Measurements from ENCODE around the gene TMEM74B. TPM values are rescaled to one million over a fixed set of nuclear protein-coding genes. Genes with fewer than 3 reads are reported as not detected.
A peak's percentile ranks its signal among the peaks of the same experiment; 100 is the strongest.

The TMEM74B gene
- total RNA-seq, 2 donors from 2014 or later, result not detected

DNA sequence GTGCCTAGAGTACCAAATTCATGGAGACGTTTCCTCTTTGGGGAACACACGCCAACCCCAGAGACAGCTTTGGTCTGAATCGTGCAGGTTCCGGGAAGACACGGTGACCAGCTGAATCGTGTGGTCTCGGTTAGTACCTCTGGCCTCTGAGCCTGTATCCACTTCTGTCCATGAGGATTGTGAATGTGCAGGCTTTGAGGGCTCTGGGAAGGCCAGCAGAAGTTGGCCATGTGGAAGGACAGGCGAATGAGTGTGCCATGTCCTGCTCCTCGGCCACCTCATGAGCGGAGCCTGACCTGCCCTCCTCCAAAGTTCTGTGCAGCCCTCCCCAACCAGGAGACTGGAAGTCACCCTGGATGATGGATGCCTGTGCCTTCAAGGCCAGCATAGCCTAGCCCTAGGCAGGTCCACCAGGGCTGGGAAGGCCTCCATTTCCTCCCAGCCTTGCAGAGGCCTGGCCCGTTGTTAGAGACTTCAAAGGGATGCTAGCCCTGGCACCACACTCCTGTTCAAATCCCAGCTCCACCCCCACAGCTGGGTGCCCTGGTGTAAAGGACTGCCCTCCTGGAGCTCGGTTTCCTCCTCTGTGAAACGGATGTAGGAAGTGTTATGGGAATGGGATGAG lies 1.7 kb upstream of the TMEM74B start:
- Histone ChIP-seq H3K36me3 (replicated peaks in 1 of 2; ENCODE audit: insufficient read depth in 1 of 2, low read depth in 2 of 2) (no peaks in the 10 kb centered on the region), H3K27me3 (no peaks in the 10 kb centered on the region), H3K27ac (no peak overlapping the region), H3K4me1 (peaks cover 13% of the 10 kb centered on the region), H3K4me3 (no peak overlapping the region), H3K9me3 (no peaks in the 10 kb centered on the region)
- DNase-seq (no peak), ATAC-seq (no peak)
- WGBS, 2 donors, result 79 to 80% methylated on average over 2 to 13 of the region's 13 CpGs
- TF ChIP-seq, protein P1, sequence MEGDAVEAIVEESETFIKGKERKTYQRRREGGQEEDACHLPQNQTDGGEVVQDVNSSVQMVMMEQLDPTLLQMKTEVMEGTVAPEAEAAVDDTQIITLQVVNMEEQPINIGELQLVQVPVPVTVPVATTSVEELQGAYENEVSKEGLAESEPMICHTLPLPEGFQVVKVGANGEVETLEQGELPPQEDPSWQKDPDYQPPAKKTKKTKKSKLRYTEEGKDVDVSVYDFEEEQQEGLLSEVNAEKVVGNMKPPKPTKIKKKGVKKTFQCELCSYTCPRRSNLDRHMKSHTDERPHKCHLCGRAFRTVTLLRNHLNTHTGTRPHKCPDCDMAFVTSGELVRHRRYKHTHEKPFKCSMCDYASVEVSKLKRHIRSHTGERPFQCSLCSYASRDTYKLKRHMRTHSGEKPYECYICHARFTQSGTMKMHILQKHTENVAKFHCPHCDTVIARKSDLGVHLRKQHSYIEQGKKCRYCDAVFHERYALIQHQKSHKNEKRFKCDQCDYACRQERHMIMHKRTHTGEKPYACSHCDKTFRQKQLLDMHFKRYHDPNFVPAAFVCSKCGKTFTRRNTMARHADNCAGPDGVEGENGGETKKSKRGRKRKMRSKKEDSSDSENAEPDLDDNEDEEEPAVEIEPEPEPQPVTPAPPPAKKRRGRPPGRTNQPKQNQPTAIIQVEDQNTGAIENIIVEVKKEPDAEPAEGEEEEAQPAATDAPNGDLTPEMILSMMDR (IDR thresholded peaks at IDR 0.05), result no peak
- no peak for TF ChIP-seq POLR2A (IDR thresholded peaks at IDR 0.05)
- intact Hi-C loops (cut with DNase I), result no loop called here

DNA sequence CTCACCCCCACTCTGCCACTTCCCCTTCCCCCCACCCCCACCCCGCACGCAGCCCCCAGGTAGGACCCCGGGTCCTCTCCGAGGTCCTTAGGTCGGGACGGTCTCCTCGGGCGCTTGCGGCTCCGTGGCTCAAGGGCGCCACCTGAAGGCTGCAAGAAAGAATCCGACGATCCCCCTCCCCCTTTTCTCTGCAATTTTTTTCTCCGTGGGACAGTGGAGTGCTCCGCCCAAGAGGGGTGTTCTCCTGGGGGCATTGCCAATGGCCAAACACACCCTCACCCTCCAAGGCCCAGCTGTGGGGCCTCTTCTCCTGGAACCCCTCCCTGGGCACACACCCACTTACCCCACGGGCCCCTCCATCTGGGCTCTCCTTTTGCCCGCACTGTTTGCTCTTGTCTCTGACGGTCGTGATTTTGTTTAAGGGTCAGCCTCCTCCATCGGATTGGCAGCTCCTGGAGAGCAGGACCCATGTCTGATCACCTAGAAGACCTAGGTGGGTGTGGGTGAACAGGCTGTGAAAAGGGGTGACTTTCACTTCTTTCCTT lies 1.1 kb upstream of the TMEM74B start:
- WGBS, 2 donors, result 9 to 19% methylated on average over 8 to 12 of the region's 20 CpGs
- Histone ChIP-seq H3K27me3 (no peaks in the 10 kb centered on the region), H3K4me3 (peak overlapping the region in 1 of 2 donors; percentile 12), H3K4me1 (peaks cover 13% of the 10 kb centered on the region), H3K27ac (no peak overlapping the region), H3K9me3 (no peaks in the 10 kb centered on the region), H3K36me3 (replicated peaks in 1 of 2; ENCODE audit: insufficient read depth in 1 of 2, low read depth in 2 of 2) (no peaks in the 10 kb centered on the region)
- no peak for TF ChIP-seq POLR2A (IDR thresholded peaks at IDR 0.05)
- TF ChIP-seq, protein P1 (IDR thresholded peaks at IDR 0.05), result peak; percentile 33 to 53 (median 46)
- DNase-seq, result peak; percentile 40 to 50 (median 42)
- ATAC-seq, result peak; percentile 48
- intact Hi-C loops (cut with DNase I), result no loop called here

DNA sequence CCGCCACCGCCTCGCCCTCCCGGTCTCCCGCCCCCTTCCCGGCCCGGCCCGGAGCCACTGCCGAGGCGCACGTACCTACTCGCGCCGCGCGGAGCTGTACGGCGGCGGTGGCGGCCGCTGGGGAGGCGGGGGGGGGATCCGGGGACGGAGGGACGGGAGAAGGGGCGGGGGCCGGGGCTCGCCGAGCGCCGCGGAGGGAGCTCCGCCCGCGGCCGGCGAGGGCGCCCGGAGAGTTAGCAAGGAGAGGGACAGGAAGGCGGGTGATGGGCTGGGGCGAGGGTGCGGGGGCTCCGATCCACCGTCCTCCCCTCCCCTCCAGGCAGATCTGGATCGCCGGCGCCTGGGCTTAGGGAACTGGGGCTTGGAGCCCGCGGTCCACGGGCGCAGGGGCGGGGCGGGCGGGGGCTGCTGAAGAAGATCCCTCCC lies 548 bp upstream of the TMEM74B start:
- intact Hi-C loops (cut with DNase I), result no loop called here
- ATAC-seq (peak; percentile 31), DNase-seq (no peak)
- Histone ChIP-seq H3K9me3 (no peaks in the 10 kb centered on the region), H3K4me3 (peak overlapping the region in 1 of 2 donors; percentile 12), H3K36me3 (replicated peaks in 1 of 2; ENCODE audit: insufficient read depth in 1 of 2, low read depth in 2 of 2) (no peaks in the 10 kb centered on the region), H3K27ac (no peak overlapping the region), H3K4me1 (peaks cover 13% of the 10 kb centered on the region), H3K27me3 (no peaks in the 10 kb centered on the region)
- WGBS, 2 donors, result 0 to 1% methylated on average over 4 to 19 of the region's 54 CpGs
- TF ChIP-seq, protein P1 (IDR thresholded peaks at IDR 0.05), result no peak
- TF ChIP-seq POLR2A (IDR thresholded peaks at IDR 0.05), result no peak

DNA sequence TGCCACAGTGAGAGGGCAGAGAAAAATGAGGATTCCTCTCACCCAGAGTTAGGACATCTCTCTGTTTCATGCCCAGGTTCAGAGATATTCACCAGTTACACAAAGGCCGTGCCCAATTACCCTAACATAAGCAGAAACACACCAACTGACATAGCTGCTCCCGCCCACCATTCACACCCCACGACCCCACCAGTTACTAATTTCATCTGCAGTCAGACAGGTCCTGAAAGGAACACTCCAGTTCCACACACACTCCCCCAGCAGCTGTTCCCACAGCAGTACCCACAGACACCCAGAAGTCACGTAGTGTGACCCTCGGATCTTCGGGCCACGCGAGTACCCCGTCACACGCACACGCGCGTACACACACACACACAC lies 532 bp downstream of the TMEM74B start:
- ATAC-seq (no peak), DNase-seq (no peak)
- Histone ChIP-seq H3K27me3 (no peaks in the 10 kb centered on the region), H3K4me3 (no peak overlapping the region), H3K9me3 (no peaks in the 10 kb centered on the region), H3K36me3 (replicated peaks in 1 of 2; ENCODE audit: insufficient read depth in 1 of 2, low read depth in 2 of 2) (no peaks in the 10 kb centered on the region), H3K27ac (no peak overlapping the region), H3K4me1 (peaks cover 13% of the 10 kb centered on the region)
- TF ChIP-seq, protein P1 (IDR thresholded peaks at IDR 0.05), result no peak
- no peak for TF ChIP-seq POLR2A (IDR thresholded peaks at IDR 0.05)
- 14 to 32% methylated on average over 12 to 13 of the region's 13 CpGs for WGBS, 2 donors
- intact Hi-C loops (cut with DNase I), result no loop called here

DNA sequence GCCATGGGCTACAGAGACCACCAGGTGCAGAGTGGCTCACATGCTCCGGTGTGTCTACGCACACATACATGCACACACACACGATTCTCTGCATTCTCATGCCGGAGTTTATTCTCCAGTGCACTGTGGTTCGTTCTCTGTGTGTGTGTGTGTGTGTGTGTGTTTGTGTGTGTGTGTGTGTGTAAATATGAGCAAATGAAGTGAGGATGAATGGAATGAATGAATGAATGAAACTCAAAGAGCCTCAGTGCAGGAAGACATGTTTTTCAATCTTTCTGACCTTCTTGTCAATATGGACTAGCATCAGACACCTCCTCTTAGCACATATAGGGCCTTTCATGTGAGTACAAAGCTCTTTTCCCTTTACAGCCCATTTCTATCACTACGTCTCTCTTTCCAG lies 1.6 kb downstream of the TMEM74B start:
- intact Hi-C loops (cut with DNase I), result no loop called here
- TF ChIP-seq, protein P1 (IDR thresholded peaks at IDR 0.05), result no peak
- TF ChIP-seq POLR2A (IDR thresholded peaks at IDR 0.05), result no peak
- 50 to 56% methylated on average over 6 of the region's 6 CpGs for WGBS, 2 donors
- H3K27me3 ChIP-seq, result no peaks in the 10 kb centered on the region
- no peak overlapping the region for H3K27ac ChIP-seq
- DNase-seq (no peak), ATAC-seq (no peak)
- H3K4me3 ChIP-seq, result no peak overlapping the region
- peaks cover 13% of the 10 kb centered on the region for H3K4me1 ChIP-seq
- no peaks in the 10 kb centered on the region for H3K36me3 ChIP-seq (replicated peaks in 1 of 2; ENCODE audit: insufficient read depth in 1 of 2, low read depth in 2 of 2)
- H3K9me3 ChIP-seq, result no peaks in the 10 kb centered on the region
